ENCODE measurements around the gene FHL2.
"Not testable (repeated sequence)": the region's sequence is repeated elsewhere in the genome, so short reads cannot be mapped to it uniquely, and the experiment has no call there.

FHL2 gene

GRCh38 chr2:105398336-105399206 is at the start of gene FHL2:
TSS of gene FHL2 (minus strand) at chr2:105399051. CDS start at chr2:105386516, 12,535 bp downstream.
- DNase-seq = peak; percentile 71

- DNase-seq = no peak
These were observed 48.6 kb upstream of the FHL2 start for GRCh38 chr2:105447476-105447875.

- no peak for DNase-seq
These were observed 47.6 kb upstream of the FHL2 start for GRCh38 chr2:105446501-105446900.

GRCh38 chr2:105445976-105446375 is 47.1 kb upstream of the FHL2 start:
- no peak for DNase-seq

- no peak for DNase-seq
These were observed 46.6 kb upstream of the FHL2 start for GRCh38 chr2:105445498-105445897.

- no peak for DNase-seq
These were observed 45.1 kb upstream of the FHL2 start for GRCh38 chr2:105443617-105444598.

- DNase-seq = no peak
These were observed 43.9 kb upstream of the FHL2 start for GRCh38 chr2:105442721-105443120.

- DNase-seq = no peak
These were observed 43.2 kb upstream of the FHL2 start for GRCh38 chr2:105442056-105442455.

- no peak for DNase-seq
These were observed 40.3 kb upstream of the FHL2 start for GRCh38 chr2:105439141-105439540.

GRCh38 chr2:105438104-105438929 is 39.5 kb upstream of the FHL2 start:
- no peak for DNase-seq

- no peak for DNase-seq
These were observed 38.9 kb upstream of the FHL2 start for GRCh38 chr2:105437708-105438103.

- no peak for DNase-seq
These were observed 33.9 kb upstream of the FHL2 start for GRCh38 chr2:105432749-105433148.

GRCh38 chr2:105432044-105432399 is 33.2 kb upstream of the FHL2 start:
- DNase-seq = no peak

- no peak for DNase-seq
These were observed 32.7 kb upstream of the FHL2 start for GRCh38 chr2:105431367-105432043.

GRCh38 chr2:105428387-105429018 is 29.7 kb upstream of the FHL2 start:
- no peak for DNase-seq

- no peak for DNase-seq
These were observed 28.6 kb upstream of the FHL2 start for GRCh38 chr2:105427485-105427884.

- DNase-seq = no peak
These were observed 27.9 kb upstream of the FHL2 start for GRCh38 chr2:105426626-105427292.

GRCh38 chr2:105425936-105426625 is 27.2 kb upstream of the FHL2 start:
- no peak for DNase-seq

GRCh38 chr2:105424836-105425235 is 26.0 kb upstream of the FHL2 start:
- not testable (repeated sequence) for DNase-seq

GRCh38 chr2:105422801-105423200 is 23.9 kb upstream of the FHL2 start:
- DNase-seq = no peak
